Transverse colon (tissue), 4 donors: ENCODE measurements around the gene HSPG2.

Experiments used
- EP300 ChIP-seq: sonication (generic); formaldehyde crosslinking; IDR thresholded peaks from one replicate; pipeline ENCODE4 v1.6.1; 2017; ENCODE audit warnings: antibody characterized with exemption, low read depth
- POLR2A ChIP-seq: fragments of 450-650 bp; IDR thresholded peaks from one replicate; pipeline ENCODE4 v1.6.1; 2016; ENCODE audit warnings: antibody characterized with exemption, mild to moderate bottlenecking, moderate library complexity
- POLR2AphosphoS5 ChIP-seq, 3 donors: sonication (generic); formaldehyde crosslinking; IDR thresholded peaks; one replicate each; pipeline ENCODE4 v1.6.1; 2016; ENCODE audit warnings: antibody characterized with exemption in 3 of 3
- TF ChIP-seq, protein P1 (sequence below), 5 experiments: fragments of 200-600 bp in 3 of 5; fragments of 450-650 bp in 2 of 5; sonication (generic) in 3 of 5; IDR thresholded peaks; 1 replicate in 2 of 5; 2 replicates in 3 of 5; pipeline ENCODE4 v1.5.1; 2016 to 2017; ENCODE audit warnings: antibody characterized with exemption in 5 of 5, inconsistent platforms in 3 of 5, mild to moderate bottlenecking in 2 of 5, moderate library complexity in 1 of 5

DNA sequence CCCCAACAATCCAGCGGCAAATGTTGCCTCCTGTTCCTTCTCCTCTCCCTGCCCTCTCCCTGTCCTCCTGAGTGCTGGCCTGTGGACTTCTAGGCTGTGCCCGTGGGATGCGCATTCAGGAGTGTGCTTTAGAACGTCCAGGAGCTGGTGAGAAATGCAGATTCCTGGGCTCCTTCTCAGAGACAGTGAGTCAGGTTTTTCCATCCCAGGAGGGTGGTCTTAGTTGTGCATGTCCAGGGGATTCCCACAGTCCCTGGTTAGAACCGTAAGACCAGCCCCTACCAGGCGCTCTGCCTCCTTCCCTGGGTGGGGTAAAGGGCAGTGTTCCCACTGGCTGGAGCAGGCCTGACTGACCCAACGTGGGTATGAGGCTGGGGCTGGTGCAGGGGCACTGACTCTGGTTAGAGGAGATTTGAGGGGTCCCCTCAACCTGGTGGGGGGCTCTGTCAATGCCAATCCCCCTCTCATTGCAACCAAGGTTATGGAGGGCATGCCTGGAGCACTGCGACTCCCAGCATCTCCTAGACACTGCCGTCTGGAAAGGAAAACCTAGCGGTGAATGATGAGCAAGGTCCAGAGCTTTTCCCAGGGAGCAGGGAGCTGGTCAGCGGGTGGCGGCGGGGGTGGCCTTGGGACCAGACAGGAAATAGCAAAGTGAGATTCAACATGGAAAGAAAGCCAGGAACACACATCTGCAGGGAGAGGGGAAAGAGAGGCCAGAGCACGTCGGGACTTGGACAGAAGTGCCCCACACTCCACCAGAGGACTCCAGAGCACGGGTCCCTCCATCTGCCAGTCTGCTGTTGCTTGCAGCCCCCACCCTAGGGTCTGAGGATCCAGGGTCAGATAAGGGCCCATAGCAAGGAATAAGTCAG lies 38.5 kb downstream of the HSPG2 start:
- TF ChIP-seq, protein P1, sequence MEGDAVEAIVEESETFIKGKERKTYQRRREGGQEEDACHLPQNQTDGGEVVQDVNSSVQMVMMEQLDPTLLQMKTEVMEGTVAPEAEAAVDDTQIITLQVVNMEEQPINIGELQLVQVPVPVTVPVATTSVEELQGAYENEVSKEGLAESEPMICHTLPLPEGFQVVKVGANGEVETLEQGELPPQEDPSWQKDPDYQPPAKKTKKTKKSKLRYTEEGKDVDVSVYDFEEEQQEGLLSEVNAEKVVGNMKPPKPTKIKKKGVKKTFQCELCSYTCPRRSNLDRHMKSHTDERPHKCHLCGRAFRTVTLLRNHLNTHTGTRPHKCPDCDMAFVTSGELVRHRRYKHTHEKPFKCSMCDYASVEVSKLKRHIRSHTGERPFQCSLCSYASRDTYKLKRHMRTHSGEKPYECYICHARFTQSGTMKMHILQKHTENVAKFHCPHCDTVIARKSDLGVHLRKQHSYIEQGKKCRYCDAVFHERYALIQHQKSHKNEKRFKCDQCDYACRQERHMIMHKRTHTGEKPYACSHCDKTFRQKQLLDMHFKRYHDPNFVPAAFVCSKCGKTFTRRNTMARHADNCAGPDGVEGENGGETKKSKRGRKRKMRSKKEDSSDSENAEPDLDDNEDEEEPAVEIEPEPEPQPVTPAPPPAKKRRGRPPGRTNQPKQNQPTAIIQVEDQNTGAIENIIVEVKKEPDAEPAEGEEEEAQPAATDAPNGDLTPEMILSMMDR (IDR thresholded peaks at IDR 0.05): no peak
- TF ChIP-seq POLR2A (no peak), EP300 (no peak), POLR2AphosphoS5 (IDR thresholded peaks at IDR 0.05) (no peak)
